GM12878 (cell line): ENCODE results near the gene GLT1D1. TPM values are rescaled to one million over a fixed set of nuclear protein-coding genes. Genes with fewer than 3 reads are reported as not detected.

Experiments used
- ATAC-seq: fragments of 200-7000 bp; cut with Tn5 transposase; 3 replicates; pipeline ENCODE4 v1.9.1; 2020; ENCODE audit warnings: mild to moderate bottlenecking, moderate library complexity
- BruUV-seq: library from RNA; stranded (reverse); fragments of 400-500 nt; replicated peaks from 2 replicates; lab custom pipeline; 2021; lab: Mats Ljungman, UMichigan
- CTCF ChIA-PET: fragments of 300-600 bp; sonication (Branson Sonifier 250); formaldehyde crosslinking; extraction: SDS; loops from one replicate; lab custom pipeline; 2021; ENCODE audit warnings: inconsistent platforms; lab: Yijun Ruan, JAX
- POLR2A ChIA-PET: fragments of 350-600 bp; formaldehyde crosslinking; extraction: SDS; loops from one replicate; lab custom pipeline; 2021; ENCODE audit warnings: inconsistent platforms; lab: Charles Lee
- RAD21 ChIA-PET: fragments of 300-600 bp; sonication (Branson Sonifier 250); formaldehyde crosslinking; loops from one replicate; lab custom pipeline; 2023; ENCODE audit warnings: antibody characterized with exemption; ENCODE audit not compliant: unreplicated experiment; lab: Charles Lee
- SMC1A ChIA-PET: fragments of 300-600 bp; sonication (Branson Sonifier 250); formaldehyde crosslinking; loops from one replicate; lab custom pipeline; 2023; ENCODE audit not compliant: unreplicated experiment, uncharacterized antibody; lab: Charles Lee
- DNase-seq: peaks from one replicate; pipeline ENCODE4 v3.0.0-alpha.2; 2011; ENCODE audit warnings: low read depth, low spot score
- FAIRE-seq: peaks from 3 replicates; lab custom pipeline; 2011; peaks lifted over from hg19 to GRCh38; lab: Jason Lieb, UNC
- H2AFZ ChIP-seq: 2 replicates; pipeline ENCODE4 v1.6.0; 2011; ENCODE audit warnings: low read depth, low read length, control low read depth; ENCODE audit not compliant: control insufficient read depth
- H3K27ac ChIP-seq: 2 replicates; pipeline ENCODE4 v1.5.1; 2011; ENCODE audit warnings: control low read depth; ENCODE audit not compliant: control insufficient read depth, insufficient read depth
- H3K27me3 ChIP-seq, 2 experiments: replicated peaks in 1 of 2; 2 replicates each; pipeline versions ENCODE4 v1.6.0 to v1.6.1; 2011; ENCODE audit warnings: low read length in 1 of 2; ENCODE audit not compliant: control insufficient read depth in 2 of 2, insufficient read depth in 2 of 2
- H3K36me3 ChIP-seq, 2 experiments: 2 replicates each; pipeline ENCODE4 v1.5.1; 2011; ENCODE audit warnings: low read length in 1 of 2; ENCODE audit not compliant: control insufficient read depth in 2 of 2, insufficient read depth in 2 of 2
- H3K4me1 ChIP-seq: 2 replicates; pipeline ENCODE4 v1.6.1; 2011; ENCODE audit warnings: mild to moderate bottlenecking, low read length, moderate library complexity, mixed read lengths; ENCODE audit not compliant: control insufficient read depth, insufficient read depth
- H3K4me2 ChIP-seq: 2 replicates; pipeline ENCODE4 v1.6.0; 2011; ENCODE audit warnings: control low read depth; ENCODE audit not compliant: control insufficient read depth, insufficient read depth
- H3K4me3 ChIP-seq: fragments of 200-600 bp; sonication (generic); 2 replicates; pipeline ENCODE4 v1.5.1; 2016
- H3K79me2 ChIP-seq: 2 replicates; pipeline ENCODE4 v1.6.0; 2011; ENCODE audit warnings: low read length; ENCODE audit not compliant: control insufficient read depth, insufficient read depth
- H3K9ac ChIP-seq: 2 replicates; pipeline ENCODE4 v1.8.0; 2011; ENCODE audit warnings: low read length, control low read depth, mixed read lengths; ENCODE audit not compliant: control insufficient read depth, insufficient read depth
- H3K9me3 ChIP-seq: replicated peaks from 3 replicates; pipeline ENCODE4 v1.5.1; 2011; ENCODE audit warnings: mild to moderate bottlenecking, low read length; ENCODE audit not compliant: control insufficient read depth, insufficient read depth
- H4K20me1 ChIP-seq: 2 replicates; pipeline ENCODE4 v1.6.0; 2011; ENCODE audit not compliant: control insufficient read depth, insufficient read depth
- EED ChIP-seq: sonication (generic); IDR thresholded peaks from 2 replicates; pipeline ENCODE4 v1.6.1; 2016; ENCODE audit warnings: antibody characterized with exemption, low read depth
- IKZF1 ChIP-seq: fragments of 450-650 bp; conservative IDR thresholded peaks from 2 replicates; pipeline ENCODE4 v1.6.1; 2017; ENCODE audit warnings: antibody characterized with exemption, mild to moderate bottlenecking
- IKZF2 ChIP-seq, 2 experiments: fragments of 450-650 bp; IDR thresholded peaks; 2 replicates each; pipeline ENCODE4 v1.6.1; 2017; ENCODE audit warnings: mild to moderate bottlenecking in 2 of 2, moderate library complexity in 2 of 2
- POLR2A ChIP-seq: IDR thresholded peaks from 2 replicates; pipeline ENCODE4 v1.6.1; 2011; ENCODE audit warnings: low read depth, mild to moderate bottlenecking, low read length
- SMC3 ChIP-seq: IDR thresholded peaks from 2 replicates; pipeline ENCODE4 v1.6.1; 2011; ENCODE audit warnings: low read length, improper control_type of control experiment, borderline replicate concordance
- USF1 ChIP-seq: IDR thresholded peaks from 2 replicates; pipeline ENCODE4 v1.6.1; 2011; ENCODE audit warnings: borderline replicate concordance, low read depth, mild to moderate bottlenecking, moderate library complexity, mixed read lengths, low read length; ENCODE audit not compliant: insufficient read depth; ENCODE audit errors: extremely low read length
- WGBS: methylation state at CpG from one replicate; pipeline ENCODE4 v1.1.6; 2016; ENCODE audit warnings: low lambda C conversion rate; ENCODE audit not compliant: insufficient replicate concordance, insufficient coverage; ENCODE audit errors: missing lambda C conversion rate; 5-methylcytosine and 5-hydroxymethylcytosine counted together
- in situ Hi-C: fragments of 300-500 bp; cut with MboI; formaldehyde crosslinking; loops from 9 replicates; pipeline ENCODE4 v1.14.3; 2018; ENCODE audit warnings: mixed read lengths
- intact Hi-C: fragments of 100-400 bp; cut with micrococcal nuclease; formaldehyde crosslinking; loops from one replicate; pipeline ENCODE4 v1.14.2; 2022; ENCODE audit not compliant: unreplicated experiment
- polyA plus RNA-seq, 11 experiments: library from polyadenylated mRNA; depleted of rRNA in 4 of 11; unstranded in 6 of 11; stranded (reverse) in 5 of 11; fragments of >200 nt; fragmentation: Nextera tagmentation in 4 of 11; fragmentation: Illumina TruSeq in 1 of 11; extraction: Ambion mirVana in 4 of 11; extraction: Trizol in 1 of 11; gene quantifications; 1 replicate in 1 of 11; 2 replicates in 10 of 11; pipeline versions ENCODE4 v1.2.1 to v1.2.3, GENCODE V29; 2011 to 2016; ENCODE audit warnings: inconsistent platforms in 2 of 11, missing spikeins in 2 of 11, low read depth in 1 of 11
- total RNA-seq, 4 experiments: library from RNA; depleted of rRNA in 3 of 4; stranded (reverse); fragments of >200 nt in 3 of 4; fragmentation: Illumina TruSeq in 1 of 4; extraction: Trizol in 1 of 4; gene quantifications; 2 replicates each; pipeline versions ENCODE4 v1.2.1 to v1.2.3, GENCODE V29; 2013 to 2021

GLT1D1 gene
- total and polyA plus RNA-seq, 10 of the 15 experiments (the other 5 are each of a cell fraction or from before 2014, with no cell fraction given), result 0.42 to 62.8 (median 3.0) TPM

- CTCF ChIA-PET, result interaction anchor here (1.2 kb wide), 1 partner anchor 8 kb away, joined by 3 read pairs; no protein-coding TSS in a partner anchor
- H3K79me2 ChIP-seq, result peaks cover 91% of the 10 kb centered on the region
- FAIRE-seq, result no peak
These were observed 46.0 kb upstream of the GLT1D1 start for GRCh38 chr12:128807161-128807724.

More at GRCh38 chr12:128807161-128807724, 46.0 kb upstream of the GLT1D1 start:
- no peak for DNase-seq
- Histone ChIP-seq H3K27me3 (no peaks in the 10 kb centered on the region), H3K4me3 (no peak overlapping the region), H3K4me1 (peaks cover 47% of the 10 kb centered on the region), H3K36me3 (peaks cover 21 to 47% of the 10 kb centered on the region in 2 experiments), H3K9ac (no peak overlapping the region; the same call in 1 of the 2 replicates), H3K4me2 (no peak overlapping the region), H4K20me1 (peaks cover 2% of the 10 kb centered on the region; the same call in 1 of the 2 replicates), H2AFZ (no peak overlapping the region), H3K27ac (no peak overlapping the region), H3K9me3 (no peaks in the 10 kb centered on the region; the same call in 2 of the 3 replicates)
- BruUV-seq, result no TSS peak
- intact Hi-C loops, result no loop called here
- RAD21 ChIA-PET, result interaction anchor here (1.0 to 1.6 kb wide), 4 partner anchors 10 to 19 kb away, joined by 3 to 8 read pairs (median 3); no protein-coding TSS in a partner anchor
- no peak for ATAC-seq
- in situ Hi-C loops, result no loop called here
- TF ChIP-seq SMC3 (no peak), EED (0 out of 2 replicates have a peak, but pooled peaks have one; percentile 14), IKZF1 (0 out of 2 replicates have a peak, but pooled peaks have one; percentile 23), POLR2A (peak; percentile 43), USF1 (no peak), IKZF2 (IDR thresholded peaks at IDR 0.05) (peak; percentile 25 to 48; a peak in 3 of 4 replicates)
- POLR2A ChIA-PET, result interaction anchor here (2.6 to 12.9 kb wide), 2 partner anchors 12 to 13 kb away, joined by 9 to 253 read pairs; no protein-coding TSS in a partner anchor
- SMC1A ChIA-PET, result interaction anchor here (1.0 to 10.0 kb wide), 6 partner anchors 9 to 22 kb away, joined by 3 to 261 read pairs (median 7); no protein-coding TSS in a partner anchor
- WGBS, result 51% methylated on average over 14 of the region's 14 CpGs
